ENCODE measurements around the gene FGF18.

GRCh38 chr5:171442287-171443042 lies 23.0 kb downstream of the FGF18 start:
- no peak for TF ChIP-seq CTCF (IDR thresholded peaks at IDR 0.05)
- no peak for TF ChIP-seq POLR2A (IDR thresholded peaks at IDR 0.05)
- TF ChIP-seq POLR2AphosphoS5 (IDR thresholded peaks at IDR 0.05) = no peak
- no peak for TF ChIP-seq EP300 (IDR thresholded peaks at IDR 0.05)

Measured in upper lobe of left lung (tissue), 4 donors.